WTC11 (cell line): ENCODE measurements around the gene TMEM200A. TPM values are rescaled to one million over a fixed set of nuclear protein-coding genes. Genes with fewer than 3 reads are reported as not detected.

Experiments used
- ATAC-seq: fragments of 200-7000 bp; cut with Tn5 transposase; 2 replicates; pipeline ENCODE4 v1.10.0; 2021; ENCODE audit warnings: mild to moderate bottlenecking, moderate library complexity
- CTCF ChIA-PET: fragments of 300-600 bp; sonication (Branson Sonifier 250); formaldehyde crosslinking; loops from one replicate; lab custom pipeline; 2021; ENCODE audit warnings: antibody characterized with exemption; lab: Charles Lee
- POLR2A ChIA-PET: fragments of 350-600 bp; sonication (Branson Sonifier 250); formaldehyde crosslinking; loops from one replicate; lab custom pipeline; 2021; ENCODE audit warnings: antibody characterized with exemption; lab: Charles Lee
- DNase-seq: peaks from one replicate; pipeline ENCODE4 v3.0.0; 2021; ENCODE audit warnings: low spot score
- H3K27ac Mint-ChIP-seq: 2 replicates; pipeline ENCODE4 v1.8.0; 2021; ENCODE audit warnings: mixed read lengths
- H3K27me3 Mint-ChIP-seq: 2 replicates; pipeline ENCODE4 v1.8.0; 2021; ENCODE audit warnings: low read depth, mild to moderate bottlenecking, moderate library complexity, mixed read lengths
- H3K36me3 Mint-ChIP-seq: 2 replicates; pipeline ENCODE4 v1.8.0; 2021; ENCODE audit warnings: mixed read lengths
- H3K4me1 Mint-ChIP-seq: 2 replicates; pipeline ENCODE4 v1.8.0; 2022; ENCODE audit warnings: mixed read lengths
- H3K4me3 Mint-ChIP-seq: 2 replicates; pipeline ENCODE4 v1.8.0; 2021; ENCODE audit warnings: mild to moderate bottlenecking, moderate library complexity, mixed read lengths
- H3K9me3 Mint-ChIP-seq: 2 replicates; pipeline ENCODE4 v1.8.0; 2021; ENCODE audit warnings: mixed read lengths
- FOXJ3 ChIP-seq: sonication (generic); formaldehyde crosslinking; IDR thresholded peaks from 2 replicates; pipeline ENCODE4 v1.9.0; 2021; ENCODE audit warnings: missing genetic modification reagents, mild to moderate bottlenecking, borderline replicate concordance
- FOXP1 ChIP-seq: sonication (generic); formaldehyde crosslinking; IDR thresholded peaks from 2 replicates; pipeline ENCODE4 v1.8.0; 2022; ENCODE audit warnings: missing genetic modification reagents, mild to moderate bottlenecking, moderate library complexity, borderline replicate concordance
- GABPB1 ChIP-seq: sonication (generic); formaldehyde crosslinking; IDR thresholded peaks from 2 replicates; pipeline ENCODE4 v1.8.1; 2023; ENCODE audit warnings: mild to moderate bottlenecking, missing genetic modification reagents
- GRHL2 ChIP-seq: fragments of 250-450 bp; sonication (Bioruptor Pico); IDR thresholded peaks from 2 replicates; pipeline ENCODE4 v1.8.0; 2022; ENCODE audit warnings: mild to moderate bottlenecking, moderate library complexity; ENCODE audit not compliant: insufficient replicate concordance, severe bottlenecking
- IRF2 ChIP-seq: sonication (generic); formaldehyde crosslinking; IDR thresholded peaks from 2 replicates; pipeline ENCODE4 v1.8.0; 2022; ENCODE audit warnings: low read depth, missing genetic modification reagents, borderline replicate concordance
- JUN ChIP-seq: sonication (generic); formaldehyde crosslinking; IDR thresholded peaks from 2 replicates; pipeline ENCODE4 v1.8.0; 2023; ENCODE audit warnings: mild to moderate bottlenecking, missing genetic modification reagents
- PRRX2 ChIP-seq: fragments of 250-450 bp; sonication (Bioruptor Pico); IDR thresholded peaks from 2 replicates; pipeline ENCODE4 v1.8.0; 2021; ENCODE audit warnings: mild to moderate bottlenecking
- RELA ChIP-seq: sonication (generic); formaldehyde crosslinking; IDR thresholded peaks from 2 replicates; pipeline ENCODE4 v1.8.1; 2022; ENCODE audit warnings: missing genetic modification reagents, mild to moderate bottlenecking, borderline replicate concordance
- SMAD3 ChIP-seq: sonication (generic); formaldehyde crosslinking; IDR thresholded peaks from 2 replicates; pipeline ENCODE4 v1.8.0; 2022; ENCODE audit warnings: missing genetic modification reagents, mild to moderate bottlenecking, borderline replicate concordance
- ZNF121 ChIP-seq: sonication (generic); formaldehyde crosslinking; IDR thresholded peaks from 2 replicates; pipeline ENCODE4 v1.8.0; 2023; ENCODE audit warnings: missing genetic modification reagents
- ZNF138 ChIP-seq: sonication (generic); formaldehyde crosslinking; conservative IDR thresholded peaks from 2 replicates; pipeline ENCODE4 v1.8.1; 2022; ENCODE audit warnings: mild to moderate bottlenecking, moderate library complexity, missing genetic modification reagents
- ZNF232 ChIP-seq: sonication (generic); formaldehyde crosslinking; IDR thresholded peaks from 2 replicates; pipeline ENCODE4 v1.8.0; 2022; ENCODE audit warnings: mild to moderate bottlenecking, missing genetic modification reagents
- ZNF263 ChIP-seq: sonication (generic); formaldehyde crosslinking; IDR thresholded peaks from 2 replicates; pipeline ENCODE4 v1.8.1; 2022; ENCODE audit warnings: low read depth, mild to moderate bottlenecking, moderate library complexity, missing genetic modification reagents
- ZNF317 ChIP-seq: sonication (generic); formaldehyde crosslinking; IDR thresholded peaks from 2 replicates; pipeline ENCODE4 v1.8.1; 2023; ENCODE audit warnings: low read depth, mild to moderate bottlenecking, moderate library complexity, missing genetic modification reagents, borderline replicate concordance
- total RNA-seq: library from RNA; stranded (reverse); gene quantifications from 3 replicates; pipeline ENCODE4 v1.2.3, GENCODE V29; 2021
- TF ChIP-seq, protein P1 (sequence below): sonication (generic); formaldehyde crosslinking; IDR thresholded peaks from 2 replicates; pipeline ENCODE4 v1.8.0; 2022; ENCODE audit warnings: mild to moderate bottlenecking, missing genetic modification reagents
- TF ChIP-seq, protein P2 (sequence below): fragments of 250-450 bp; sonication (Bioruptor Pico); conservative IDR thresholded peaks from 2 replicates; pipeline ENCODE4 v1.9.0; 2021; ENCODE audit warnings: mild to moderate bottlenecking
- TF ChIP-seq, protein P3 (sequence below): sonication (generic); formaldehyde crosslinking; IDR thresholded peaks from 2 replicates; pipeline ENCODE4 v1.8.0; 2022; ENCODE audit warnings: mild to moderate bottlenecking, missing genetic modification reagents
- TF ChIP-seq, protein P4 (sequence below): sonication (generic); formaldehyde crosslinking; conservative IDR thresholded peaks from 2 replicates; pipeline ENCODE4 v1.8.1; 2023; ENCODE audit warnings: mild to moderate bottlenecking, low read depth, missing genetic modification reagents, moderate library complexity
- TF ChIP-seq, protein P5 (sequence below): fragments of 250-450 bp; sonication (Bioruptor Pico); IDR thresholded peaks from 2 replicates; pipeline ENCODE4 v1.9.0; 2021; ENCODE audit warnings: mild to moderate bottlenecking

TMEM200A gene
- total RNA-seq, 1 experiment from 2014 or later: 11.0 TPM

DNA sequence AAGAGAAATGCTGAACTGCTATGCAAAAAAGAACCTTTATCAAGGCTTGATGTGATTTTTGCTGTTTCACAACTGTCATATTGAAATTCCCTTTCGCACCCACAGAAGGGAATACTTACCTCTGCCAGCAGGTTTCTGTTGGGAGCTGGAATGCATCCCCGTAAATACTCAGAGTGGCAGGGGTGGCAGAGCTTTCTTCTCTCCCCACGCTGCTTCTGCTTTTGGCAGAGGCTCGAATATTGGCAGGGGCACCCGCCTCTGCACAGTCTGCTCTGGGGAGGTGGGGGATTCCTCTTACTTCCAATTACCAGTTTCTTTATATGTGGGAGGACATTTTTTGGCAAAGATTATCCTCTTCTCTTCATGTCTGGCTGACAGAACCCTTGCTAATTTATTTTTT lies 28.4 kb downstream of the TMEM200A start:
- TF ChIP-seq SMAD3 (CRISPR knock-in tag) (no peak), IRF2 (CRISPR knock-in tag) (no peak), GABPB1 (CRISPR knock-in tag) (no peak), FOXP1 (CRISPR knock-in tag) (no peak), ZNF121 (CRISPR knock-in tag) (no peak), JUN (CRISPR knock-in tag) (no peak), ZNF317 (no peak), ZNF138 (CRISPR knock-in tag) (no peak), ZNF232 (CRISPR knock-in tag) (no peak)
- TF ChIP-seq, protein P1, sequence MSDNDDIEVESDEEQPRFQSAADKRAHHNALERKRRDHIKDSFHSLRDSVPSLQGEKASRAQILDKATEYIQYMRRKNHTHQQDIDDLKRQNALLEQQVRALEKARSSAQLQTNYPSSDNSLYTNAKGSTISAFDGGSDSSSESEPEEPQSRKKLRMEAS (CRISPR knock-in tag): no peak
- TF ChIP-seq, protein P2, sequence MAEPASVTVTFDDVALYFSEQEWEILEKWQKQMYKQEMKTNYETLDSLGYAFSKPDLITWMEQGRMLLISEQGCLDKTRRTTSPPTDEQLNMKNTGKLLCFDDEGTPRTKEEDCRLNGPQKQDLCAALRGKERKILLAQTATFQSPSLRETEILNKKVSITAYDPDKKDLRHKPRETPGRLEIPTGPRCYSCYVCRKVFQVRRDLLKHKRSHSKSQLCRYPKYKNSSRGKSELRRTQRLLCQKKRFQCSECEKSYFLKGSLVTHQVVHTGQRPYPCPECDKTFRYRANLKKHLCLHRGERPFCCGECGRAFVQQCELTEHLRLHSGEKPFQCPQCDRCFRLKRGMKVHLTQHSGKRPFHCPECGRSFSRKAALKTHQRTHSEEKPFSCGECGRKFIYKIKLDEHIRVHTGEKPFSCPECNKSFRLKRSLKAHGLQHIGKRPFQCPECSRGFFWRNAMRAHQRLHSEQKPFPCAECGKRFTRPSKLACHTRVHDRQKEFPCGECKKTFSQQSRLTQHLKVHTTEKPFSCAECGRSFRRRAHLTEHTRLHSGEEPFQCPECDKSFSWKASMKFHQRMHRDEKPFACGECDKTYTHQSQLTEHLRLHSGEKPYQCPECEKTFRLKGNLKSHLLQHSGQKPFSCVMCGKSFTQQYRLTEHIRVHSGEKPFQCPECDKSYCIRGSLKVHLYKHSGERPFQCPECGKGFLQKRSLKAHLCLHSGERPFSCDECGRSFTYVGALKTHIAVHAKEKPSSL (CRISPR knock-in tag): no peak
- TF ChIP-seq, protein P3, sequence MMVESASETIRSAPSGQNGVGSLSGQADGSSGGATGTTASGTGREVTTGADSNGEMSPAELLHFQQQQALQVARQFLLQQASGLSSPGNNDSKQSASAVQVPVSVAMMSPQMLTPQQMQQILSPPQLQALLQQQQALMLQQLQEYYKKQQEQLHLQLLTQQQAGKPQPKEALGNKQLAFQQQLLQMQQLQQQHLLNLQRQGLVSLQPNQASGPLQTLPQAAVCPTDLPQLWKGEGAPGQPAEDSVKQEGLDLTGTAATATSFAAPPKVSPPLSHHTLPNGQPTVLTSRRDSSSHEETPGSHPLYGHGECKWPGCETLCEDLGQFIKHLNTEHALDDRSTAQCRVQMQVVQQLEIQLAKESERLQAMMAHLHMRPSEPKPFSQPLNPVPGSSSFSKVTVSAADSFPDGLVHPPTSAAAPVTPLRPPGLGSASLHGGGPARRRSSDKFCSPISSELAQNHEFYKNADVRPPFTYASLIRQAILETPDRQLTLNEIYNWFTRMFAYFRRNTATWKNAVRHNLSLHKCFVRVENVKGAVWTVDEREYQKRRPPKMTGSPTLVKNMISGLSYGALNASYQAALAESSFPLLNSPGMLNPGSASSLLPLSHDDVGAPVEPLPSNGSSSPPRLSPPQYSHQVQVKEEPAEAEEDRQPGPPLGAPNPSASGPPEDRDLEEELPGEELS (CRISPR knock-in tag): no peak
- ChIA-PET CTCF (no interaction called here), POLR2A (no interaction called here)
- no peaks in the 10 kb centered on the region for H3K27me3 Mint-ChIP-seq
- H3K36me3 Mint-ChIP-seq: no peaks in the 10 kb centered on the region
- H3K4me3 Mint-ChIP-seq: no peak overlapping the region
- H3K27ac Mint-ChIP-seq: no peak overlapping the region
- DNase-seq (no peak), ATAC-seq (no peak)
- peaks cover 14% of the 10 kb centered on the region for H3K4me1 Mint-ChIP-seq
- H3K9me3 Mint-ChIP-seq: 0 out of 2 replicates have a peak, but pooled peaks cover 5% of the 10 kb centered on the region

DNA sequence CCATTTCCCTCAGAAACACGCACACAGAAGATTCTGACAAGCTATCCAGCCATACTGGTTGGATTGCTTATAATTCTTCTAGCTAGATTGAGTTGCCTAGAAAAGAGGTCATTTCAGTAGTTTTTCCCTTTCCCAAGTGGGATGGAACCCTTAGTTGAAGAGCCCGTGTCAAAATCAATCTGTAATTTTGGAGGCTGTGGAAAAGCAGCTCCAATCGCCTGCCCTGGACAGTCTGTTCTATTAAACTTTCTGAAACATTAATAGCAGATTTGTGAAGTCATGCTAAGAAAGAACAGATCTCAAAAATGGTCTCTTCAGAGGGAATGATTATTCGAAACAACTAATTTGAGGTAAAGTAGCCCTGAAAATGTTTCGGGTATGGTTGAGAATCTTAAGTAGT lies 29.3 kb downstream of the TMEM200A start:
- ChIA-PET POLR2A (no interaction called here), CTCF (interaction anchor here (0.8 kb wide), 1 partner anchor 11 kb away, joined by 3 read pairs; no protein-coding TSS in a partner anchor)
- ATAC-seq (no peak), DNase-seq (no peak)
- H3K4me3 Mint-ChIP-seq: no peak overlapping the region
- H3K27me3 Mint-ChIP-seq: no peaks in the 10 kb centered on the region
- H3K36me3 Mint-ChIP-seq: no peaks in the 10 kb centered on the region
- H3K27ac Mint-ChIP-seq: no peak overlapping the region
- TF ChIP-seq GRHL2 (CRISPR knock-in tag) (no peak), FOXJ3 (CRISPR knock-in tag) (no peak), RELA (CRISPR knock-in tag) (no peak), ZNF263 (CRISPR knock-in tag) (no peak), PRRX2 (no peak)
- TF ChIP-seq, protein P4, sequence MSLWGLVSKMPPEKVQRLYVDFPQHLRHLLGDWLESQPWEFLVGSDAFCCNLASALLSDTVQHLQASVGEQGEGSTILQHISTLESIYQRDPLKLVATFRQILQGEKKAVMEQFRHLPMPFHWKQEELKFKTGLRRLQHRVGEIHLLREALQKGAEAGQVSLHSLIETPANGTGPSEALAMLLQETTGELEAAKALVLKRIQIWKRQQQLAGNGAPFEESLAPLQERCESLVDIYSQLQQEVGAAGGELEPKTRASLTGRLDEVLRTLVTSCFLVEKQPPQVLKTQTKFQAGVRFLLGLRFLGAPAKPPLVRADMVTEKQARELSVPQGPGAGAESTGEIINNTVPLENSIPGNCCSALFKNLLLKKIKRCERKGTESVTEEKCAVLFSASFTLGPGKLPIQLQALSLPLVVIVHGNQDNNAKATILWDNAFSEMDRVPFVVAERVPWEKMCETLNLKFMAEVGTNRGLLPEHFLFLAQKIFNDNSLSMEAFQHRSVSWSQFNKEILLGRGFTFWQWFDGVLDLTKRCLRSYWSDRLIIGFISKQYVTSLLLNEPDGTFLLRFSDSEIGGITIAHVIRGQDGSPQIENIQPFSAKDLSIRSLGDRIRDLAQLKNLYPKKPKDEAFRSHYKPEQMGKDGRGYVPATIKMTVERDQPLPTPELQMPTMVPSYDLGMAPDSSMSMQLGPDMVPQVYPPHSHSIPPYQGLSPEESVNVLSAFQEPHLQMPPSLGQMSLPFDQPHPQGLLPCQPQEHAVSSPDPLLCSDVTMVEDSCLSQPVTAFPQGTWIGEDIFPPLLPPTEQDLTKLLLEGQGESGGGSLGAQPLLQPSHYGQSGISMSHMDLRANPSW: no peak
- TF ChIP-seq, protein P5, sequence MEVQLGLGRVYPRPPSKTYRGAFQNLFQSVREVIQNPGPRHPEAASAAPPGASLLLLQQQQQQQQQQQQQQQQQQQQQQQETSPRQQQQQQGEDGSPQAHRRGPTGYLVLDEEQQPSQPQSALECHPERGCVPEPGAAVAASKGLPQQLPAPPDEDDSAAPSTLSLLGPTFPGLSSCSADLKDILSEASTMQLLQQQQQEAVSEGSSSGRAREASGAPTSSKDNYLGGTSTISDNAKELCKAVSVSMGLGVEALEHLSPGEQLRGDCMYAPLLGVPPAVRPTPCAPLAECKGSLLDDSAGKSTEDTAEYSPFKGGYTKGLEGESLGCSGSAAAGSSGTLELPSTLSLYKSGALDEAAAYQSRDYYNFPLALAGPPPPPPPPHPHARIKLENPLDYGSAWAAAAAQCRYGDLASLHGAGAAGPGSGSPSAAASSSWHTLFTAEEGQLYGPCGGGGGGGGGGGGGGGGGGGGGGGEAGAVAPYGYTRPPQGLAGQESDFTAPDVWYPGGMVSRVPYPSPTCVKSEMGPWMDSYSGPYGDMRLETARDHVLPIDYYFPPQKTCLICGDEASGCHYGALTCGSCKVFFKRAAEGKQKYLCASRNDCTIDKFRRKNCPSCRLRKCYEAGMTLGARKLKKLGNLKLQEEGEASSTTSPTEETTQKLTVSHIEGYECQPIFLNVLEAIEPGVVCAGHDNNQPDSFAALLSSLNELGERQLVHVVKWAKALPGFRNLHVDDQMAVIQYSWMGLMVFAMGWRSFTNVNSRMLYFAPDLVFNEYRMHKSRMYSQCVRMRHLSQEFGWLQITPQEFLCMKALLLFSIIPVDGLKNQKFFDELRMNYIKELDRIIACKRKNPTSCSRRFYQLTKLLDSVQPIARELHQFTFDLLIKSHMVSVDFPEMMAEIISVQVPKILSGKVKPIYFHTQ (CRISPR knock-in tag): no peak
- H3K4me1 Mint-ChIP-seq: peaks cover 13% of the 10 kb centered on the region
- H3K9me3 Mint-ChIP-seq: peaks cover 9% of the 10 kb centered on the region
